K562 (cell line): ENCODE results near the gene DGCR8. TPM values are rescaled to one million over a fixed set of nuclear protein-coding genes. Genes with fewer than 3 reads are reported as not detected.

ENCODE experiments used
- ATAC-seq: fragments of 200-7000 bp; cut with Tn5 transposase; 3 replicates; pipeline ENCODE4 v1.9.1; 2020; ENCODE audit warnings: moderate library complexity
- BruUV-seq: library from RNA; stranded (reverse); fragments of 400-500 nt; replicated peaks from 2 replicates; lab custom pipeline; 2021; lab: Mats Ljungman, UMichigan
- CTCF ChIA-PET: fragments of 300-600 bp; formaldehyde crosslinking; extraction: SDS; loops from one replicate; lab custom pipeline; 2021; ENCODE audit warnings: low intra/inter-chr PET ratio; lab: Yijun Ruan, JAX
- POLR2A ChIA-PET: fragments of 300-600, 350-650 bp; sonication (Branson Sonifier 250); formaldehyde crosslinking; extraction: SDS; loops from one replicate; lab custom pipeline; 2021; ENCODE audit warnings: antibody characterized with exemption, inconsistent platforms; lab: Yijun Ruan, JAX
- DNase-seq, 4 experiments: peaks; one replicate each; pipeline versions ENCODE4 v3.0.0 to v3.0.0-alpha.2; 2011 to 2018; ENCODE audit warnings: low spot score in 3 of 4, mixed read lengths in 3 of 4; ENCODE audit errors: extremely low read depth in 1 of 4
- FAIRE-seq: peaks from 2 replicates; lab custom pipeline; 2011; peaks lifted over from hg19 to GRCh38; lab: Jason Lieb, UNC
- H2AFZ ChIP-seq: 2 replicates; pipeline ENCODE4 v1.6.0; 2011; ENCODE audit warnings: low read depth, low read length, control low read depth, inconsistent platforms
- H3K27ac ChIP-seq: fragments of 200-600 bp; 3 replicates; pipeline ENCODE4 v1.8.0; 2011; ENCODE audit warnings: low read depth, mild to moderate bottlenecking, control low read depth, inconsistent platforms, low read length, moderate library complexity, mixed read lengths; ENCODE audit errors: extremely low read depth
- H3K27me3 ChIP-seq, 2 experiments: fragments of 300-600 bp in 1 of 2; 2 replicates in 1 of 2; 3 replicates in 1 of 2; pipeline versions ENCODE4 v1.6.0 to v1.8.0; 2011; ENCODE audit warnings: inconsistent platforms in 2 of 2, low read length in 2 of 2, mild to moderate bottlenecking in 1 of 2, mixed read lengths in 1 of 2, moderate library complexity in 1 of 2; ENCODE audit not compliant: control insufficient read depth in 2 of 2, insufficient read depth in 2 of 2
- H3K36me3 ChIP-seq: fragments of 300-600 bp; 3 replicates; pipeline ENCODE4 v1.8.0; 2011; ENCODE audit warnings: mild to moderate bottlenecking, low read length, inconsistent platforms; ENCODE audit not compliant: control insufficient read depth, insufficient read depth
- H3K4me1 ChIP-seq, 2 experiments: fragments of 200-600 bp in 1 of 2; replicated peaks in 1 of 2; 2 replicates in 1 of 2; 3 replicates in 1 of 2; pipeline versions ENCODE4 v1.5.1 to v1.8.0; 2011; ENCODE audit warnings: inconsistent platforms in 2 of 2, low read length in 2 of 2, mild to moderate bottlenecking in 1 of 2, mixed read lengths in 1 of 2, moderate library complexity in 1 of 2; ENCODE audit not compliant: control insufficient read depth in 2 of 2, insufficient read depth in 2 of 2
- H3K4me2 ChIP-seq: 2 replicates; pipeline ENCODE4 v1.6.1; 2011; ENCODE audit warnings: low read length, control low read depth, inconsistent platforms, mixed read lengths; ENCODE audit not compliant: insufficient read depth
- H3K4me3 ChIP-seq: fragments of 200-600 bp; sonication (generic), shearing (Covaris generic); 2 replicates; pipeline ENCODE4 v1.5.1; 2016; ENCODE audit warnings: control low read depth, inconsistent platforms
- H3K79me2 ChIP-seq: fragments of 200-600 bp; 3 replicates; pipeline ENCODE4 v1.8.0; 2011; ENCODE audit warnings: low read length, inconsistent platforms; ENCODE audit not compliant: control insufficient read depth, insufficient read depth
- H3K9ac ChIP-seq, 2 experiments: 2 replicates each; pipeline versions ENCODE4 v1.6.0 to v1.6.1; 2011; ENCODE audit warnings: low read depth in 2 of 2, low read length in 2 of 2, control low read depth in 1 of 2, inconsistent platforms in 1 of 2, mild to moderate bottlenecking in 1 of 2, mixed read lengths in 1 of 2; ENCODE audit not compliant: insufficient read depth in 1 of 2
- H3K9me1 ChIP-seq: one replicate; pipeline ENCODE4 v1.6.0; 2011; ENCODE audit warnings: inconsistent platforms, mild to moderate bottlenecking, low read length, moderate library complexity; ENCODE audit not compliant: control insufficient read depth, insufficient read depth
- H3K9me3 ChIP-seq: replicated peaks from 2 replicates; pipeline ENCODE4 v1.5.1; 2011; ENCODE audit warnings: low read depth, low read length, inconsistent platforms; ENCODE audit not compliant: control insufficient read depth, insufficient read depth
- H4K20me1 ChIP-seq: replicated peaks from 2 replicates; pipeline ENCODE4 v1.6.1; 2011; ENCODE audit warnings: low read length, inconsistent platforms, mixed read lengths; ENCODE audit not compliant: control insufficient read depth, insufficient read depth
- DIDO1 ChIP-seq: fragments of 450-650 bp; IDR thresholded peaks from 2 replicates; pipeline ENCODE4 v1.6.1; 2016; ENCODE audit warnings: low read depth, missing biosample characterization, missing genetic modification characterization
- ESRRA ChIP-seq: fragments of 450-650 bp; IDR thresholded peaks from 2 replicates; pipeline ENCODE4 v1.6.1; 2014; ENCODE audit warnings: low read depth, mild to moderate bottlenecking, moderate library complexity, borderline replicate concordance
- POLR2G ChIP-seq: fragments of 200-400 bp; formaldehyde crosslinking; IDR thresholded peaks from 2 replicates; pipeline ENCODE4 v1.6.1; 2017; ENCODE audit warnings: low read depth, mild to moderate bottlenecking, antibody characterized with exemption, low read length, moderate library complexity
- POLR2H ChIP-seq: IDR thresholded peaks from 2 replicates; pipeline ENCODE4 v1.6.1; 2016; ENCODE audit warnings: missing genetic modification characterization, low read depth, mild to moderate bottlenecking, control low read depth, missing compliant biosample characterization, moderate library complexity
- RBBP5 ChIP-seq: fragments of 200-600 bp; sonication (generic); IDR thresholded peaks from 2 replicates; pipeline ENCODE4 v1.6.1; 2012; ENCODE audit warnings: borderline replicate concordance, mild to moderate bottlenecking, low read length, control low read depth, inconsistent platforms; ENCODE audit not compliant: insufficient read depth, poor library complexity, severe bottlenecking
- SAP30 ChIP-seq: fragments of 200-600 bp; sonication (generic); IDR thresholded peaks from 2 replicates; pipeline ENCODE4 v1.6.1; 2012; ENCODE audit warnings: borderline replicate concordance, low read depth, mild to moderate bottlenecking, moderate library complexity, low read length, control low read depth, inconsistent platforms; ENCODE audit not compliant: insufficient read depth, poor library complexity, severe bottlenecking
- ZSCAN29 ChIP-seq: fragments of 450-650 bp; IDR thresholded peaks from 2 replicates; pipeline ENCODE4 v1.6.1; 2017
- WGBS: fragments of 100-300 bp; shearing (Covaris generic); methylation state at CpG from one replicate; pipeline ENCODE4 v1.1.6; 2016; ENCODE audit warnings: low coverage, mixed read lengths; ENCODE audit not compliant: insufficient coverage; ENCODE audit errors: missing lambda C conversion rate; 5-methylcytosine and 5-hydroxymethylcytosine counted together
- in situ Hi-C: fragments of 300-500 bp; cut with MboI; formaldehyde crosslinking; loops from 4 replicates; pipeline ENCODE4 v1.15.0; 2018; ENCODE audit warnings: inconsistent platforms, mixed read lengths
- intact Hi-C: fragments of 100-400 bp; cut with micrococcal nuclease; formaldehyde crosslinking; loops from 2 replicates; pipeline ENCODE4 v1.14.2; 2022
- polyA plus RNA-seq, 8 experiments: library from polyadenylated mRNA; depleted of rRNA in 4 of 8; stranded (reverse) in 5 of 8; unstranded in 3 of 8; fragments of >200 nt; fragmentation: Nextera tagmentation in 2 of 8; fragmentation: Illumina TruSeq in 1 of 8; extraction: Ambion mirVana in 2 of 8; extraction: Trizol in 1 of 8; gene quantifications; 2 replicates each; pipeline versions ENCODE4 v1.2.1 to v1.2.3, GENCODE V29; 2011 to 2014; ENCODE audit warnings: inconsistent platforms in 1 of 8, missing spikeins in 1 of 8
- total RNA-seq, 7 experiments: library from RNA; depleted of rRNA in 6 of 7; stranded (reverse); fragments of >200 nt in 6 of 7; fragmentation: Illumina TruSeq in 2 of 7; extraction: Trizol in 2 of 7; gene quantifications; 2 replicates each; pipeline versions ENCODE4 v1.2.1 to v1.2.3, GENCODE V29; 2011 to 2021; ENCODE audit warnings: low replicate concordance in 1 of 7
- TF ChIP-seq, protein P1 (sequence below), 2 experiments: fragments of 450-650 bp; formaldehyde crosslinking in 1 of 2; IDR thresholded peaks; 2 replicates each; pipeline versions ENCODE4 v1.4.0 to v1.6.1; 2014 to 2020; ENCODE audit warnings: mild to moderate bottlenecking in 2 of 2, borderline replicate concordance in 1 of 2, low read depth in 1 of 2
- TF ChIP-seq, protein P2 (sequence below), 3 experiments: fragments of 200-800 bp in 1 of 3; sonication (Bioruptor generic) in 1 of 3; sonication (generic) in 1 of 3; formaldehyde crosslinking in 1 of 3; IDR thresholded peaks; 2 replicates each; pipeline versions ENCODE4 v1.6.1 to v1.8.0; 2016 to 2022; ENCODE audit warnings: mild to moderate bottlenecking in 2 of 3, missing compliant biosample characterization in 2 of 3, missing genetic modification characterization in 2 of 3, missing genetic modification reagents in 1 of 3

The DGCR8 gene
- total and polyA plus RNA-seq, 9 of the 15 experiments (the other 6 are each of a cell fraction or from before 2014, with no cell fraction given) = 5.9 to 144 (median 80.1) TPM

DNA sequence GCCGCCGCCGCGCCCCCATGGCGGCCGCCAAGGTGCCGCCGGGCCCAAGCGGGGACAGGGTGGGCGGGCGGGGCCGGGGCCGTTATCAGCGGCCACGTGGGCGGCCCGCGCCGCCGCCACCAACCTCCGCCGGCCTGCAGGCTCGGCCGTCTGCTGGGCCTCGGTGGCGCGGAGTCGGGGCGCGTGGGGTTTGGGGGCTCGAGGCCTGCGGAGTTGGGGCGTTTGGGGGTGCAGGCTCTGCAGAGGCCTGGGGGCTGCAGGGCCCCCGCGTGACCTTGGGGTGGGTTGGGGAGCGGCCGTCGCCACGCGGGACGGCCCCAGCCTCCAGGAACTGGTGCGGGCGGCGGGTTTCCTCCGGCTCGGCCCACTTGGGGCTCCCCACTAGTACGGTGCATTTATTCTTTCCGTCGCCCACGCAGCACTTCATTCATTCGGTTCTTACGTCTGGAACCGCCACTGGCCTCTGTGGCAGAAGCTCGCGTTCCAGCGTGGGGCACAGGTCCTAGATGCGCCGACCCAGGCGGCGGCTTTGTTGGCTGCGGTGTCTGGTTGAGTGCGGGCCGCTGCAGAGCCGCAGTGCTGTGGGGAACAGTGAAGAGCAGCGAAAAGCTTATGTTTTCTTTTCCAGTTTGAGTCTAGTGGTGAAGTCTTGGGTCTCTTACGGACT, 37.7 kb downstream of the DGCR8 start:
- peaks cover 84% of the 10 kb centered on the region for H3K36me3 ChIP-seq
- under 1% methylated on average over 60 of the region's 66 CpGs for WGBS
- peak overlapping the region; percentile 63 for H3K4me3 ChIP-seq
- H3K9ac ChIP-seq = peak overlapping the region; percentile 96 to 99
- CTCF ChIA-PET = interaction anchor here (1.4 kb wide), 1 partner anchor 11 kb away, joined by 3 read pairs; no protein-coding TSS in a partner anchor
- no peaks in the 10 kb centered on the region for H3K9me1 ChIP-seq
- peak; percentile 87 to 98 (median 94) for DNase-seq
- no peaks in the 10 kb centered on the region for H3K27me3 ChIP-seq
- peaks cover 82% of the 10 kb centered on the region for H3K79me2 ChIP-seq
- no peaks in the 10 kb centered on the region for H3K9me3 ChIP-seq
- peak overlapping the region; percentile 27 for H2AFZ ChIP-seq
- peaks cover 25 to 90% of the 10 kb centered on the region in 2 experiments for H3K4me1 ChIP-seq
- H3K4me2 ChIP-seq = peak overlapping the region; percentile 90
- peak; percentile 35 for FAIRE-seq
- H4K20me1 ChIP-seq = peaks cover 26% of the 10 kb centered on the region
- ATAC-seq = peak; percentile 39
- POLR2A ChIA-PET = interaction anchor here (0.5 to 20.7 kb wide), 36 partner anchors 10 to 398 kb away, joined by 3 to 513 read pairs (median 5); partner anchors contain the start of genes COMT, DGCR8, GP1BB and TANGO2
- intact Hi-C loops = loop anchor here (1.0 to 5.0 kb wide), 6 partner anchors 12 to 385 kb away; partner anchors contain the start of genes DGCR8, GNB1L and RTL10
- no TSS peak for BruUV-seq
- peak overlapping the region; percentile 94 for H3K27ac ChIP-seq
- in situ Hi-C loops = loop anchor here (10.0 kb wide), 1 partner anchor 393 kb away; the partner anchor contains the start of gene GP1BB
- TF ChIP-seq SAP30 (peak; percentile 98), RBBP5 (peak; percentile 98), ZSCAN29 (peak; percentile 18; the same call in 1 of the 2 replicates), DIDO1 (tag) (peak; percentile 39; the same call in 1 of the 2 replicates), POLR2G (peak; percentile 76), ESRRA (no peak), POLR2H (no peak)
- TF ChIP-seq, protein P1, sequence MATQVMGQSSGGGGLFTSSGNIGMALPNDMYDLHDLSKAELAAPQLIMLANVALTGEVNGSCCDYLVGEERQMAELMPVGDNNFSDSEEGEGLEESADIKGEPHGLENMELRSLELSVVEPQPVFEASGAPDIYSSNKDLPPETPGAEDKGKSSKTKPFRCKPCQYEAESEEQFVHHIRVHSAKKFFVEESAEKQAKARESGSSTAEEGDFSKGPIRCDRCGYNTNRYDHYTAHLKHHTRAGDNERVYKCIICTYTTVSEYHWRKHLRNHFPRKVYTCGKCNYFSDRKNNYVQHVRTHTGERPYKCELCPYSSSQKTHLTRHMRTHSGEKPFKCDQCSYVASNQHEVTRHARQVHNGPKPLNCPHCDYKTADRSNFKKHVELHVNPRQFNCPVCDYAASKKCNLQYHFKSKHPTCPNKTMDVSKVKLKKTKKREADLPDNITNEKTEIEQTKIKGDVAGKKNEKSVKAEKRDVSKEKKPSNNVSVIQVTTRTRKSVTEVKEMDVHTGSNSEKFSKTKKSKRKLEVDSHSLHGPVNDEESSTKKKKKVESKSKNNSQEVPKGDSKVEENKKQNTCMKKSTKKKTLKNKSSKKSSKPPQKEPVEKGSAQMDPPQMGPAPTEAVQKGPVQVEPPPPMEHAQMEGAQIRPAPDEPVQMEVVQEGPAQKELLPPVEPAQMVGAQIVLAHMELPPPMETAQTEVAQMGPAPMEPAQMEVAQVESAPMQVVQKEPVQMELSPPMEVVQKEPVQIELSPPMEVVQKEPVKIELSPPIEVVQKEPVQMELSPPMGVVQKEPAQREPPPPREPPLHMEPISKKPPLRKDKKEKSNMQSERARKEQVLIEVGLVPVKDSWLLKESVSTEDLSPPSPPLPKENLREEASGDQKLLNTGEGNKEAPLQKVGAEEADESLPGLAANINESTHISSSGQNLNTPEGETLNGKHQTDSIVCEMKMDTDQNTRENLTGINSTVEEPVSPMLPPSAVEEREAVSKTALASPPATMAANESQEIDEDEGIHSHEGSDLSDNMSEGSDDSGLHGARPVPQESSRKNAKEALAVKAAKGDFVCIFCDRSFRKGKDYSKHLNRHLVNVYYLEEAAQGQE (IDR thresholded peaks at IDR 0.05; ENCODE audit: borderline replicate concordance) = no peak
- TF ChIP-seq, protein P1 (CRISPR knock-in tag; IDR thresholded peaks at IDR 0.05; ENCODE audit: low read depth) = peak; percentile 68; the same call in 1 of the 2 replicates
- TF ChIP-seq, protein P2, sequence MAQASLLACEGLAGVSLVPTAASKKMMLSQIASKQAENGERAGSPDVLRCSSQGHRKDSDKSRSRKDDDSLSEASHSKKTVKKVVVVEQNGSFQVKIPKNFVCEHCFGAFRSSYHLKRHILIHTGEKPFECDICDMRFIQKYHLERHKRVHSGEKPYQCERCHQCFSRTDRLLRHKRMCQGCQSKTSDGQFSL (CRISPR knock-in tag; IDR thresholded peaks at IDR 0.05) = no peak
- TF ChIP-seq, protein P2 (tag; IDR thresholded peaks at IDR 0.05) = 0 out of 4 replicates have a peak, but pooled peaks of 1 of the 2 experiments have one; percentile 56
